NT2/D1 (cell line): Measurements from ENCODE around the gene LHFPL6.

Experiments
- SUZ12 ChIP-seq: IDR thresholded peaks from 2 replicates; pipeline ENCODE4 v1.6.1; 2011; ENCODE audit not compliant: insufficient read length, insufficient read depth; ENCODE audit errors: extremely low read depth
- YY1 ChIP-seq: IDR thresholded peaks from 2 replicates; pipeline ENCODE4 v1.6.1; 2011; ENCODE audit not compliant: insufficient read length, insufficient read depth
- ZNF274 ChIP-seq: IDR thresholded peaks from 2 replicates; pipeline ENCODE4 v1.6.1; 2011; ENCODE audit warnings: mild to moderate bottlenecking, low read depth, low read length

DNA sequence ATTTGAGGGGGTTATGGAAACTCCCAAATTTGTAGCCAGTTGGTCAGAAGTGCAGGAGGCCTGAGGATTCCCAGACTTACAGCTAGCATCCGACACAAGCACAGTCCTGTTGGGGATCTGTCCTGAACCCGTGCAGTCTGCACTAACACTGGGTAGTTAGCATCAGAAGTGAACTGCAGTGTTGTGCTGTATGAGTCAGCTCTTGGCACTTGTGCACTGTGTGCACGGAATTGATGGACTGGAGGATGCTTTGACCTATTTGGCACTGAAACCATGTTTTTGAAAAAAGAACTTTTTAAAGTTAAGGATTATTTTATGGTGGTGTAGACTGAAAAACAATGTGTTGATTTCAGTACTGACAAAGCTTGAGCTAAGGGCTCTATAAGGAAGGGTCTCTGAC, 285.7 kb downstream of the LHFPL6 start:
- TF ChIP-seq SUZ12 (no peak), ZNF274 (no peak), YY1 (no peak)
